ENCODE measurements around the gene TLE3. TPM values are rescaled to one million over a fixed set of nuclear protein-coding genes. Genes with fewer than 3 reads are reported as not detected.
A peak's percentile ranks its signal among the peaks of the same experiment; 100 is the strongest.

The TLE3 gene
- total RNA-seq, 4 donors from 2014 or later: 39.1 to 275 (median 71.6) TPM

- intact Hi-C loops (cut with DNase I): loop anchor here (10.0 kb wide), 1 partner anchor 173 kb away; no protein-coding TSS in a partner anchor
- H3K9me3 ChIP-seq: no peaks in the 10 kb centered on the region
- TF ChIP-seq CTCF (IDR thresholded peaks at IDR 0.05) (no peak), POLR2A (IDR thresholded peaks at IDR 0.05) (no peak)
- WGBS, 2 donors: 16 to 18% methylated on average over 3 of the region's 4 CpGs
- H3K36me3 ChIP-seq: no peaks in the 10 kb centered on the region
- peaks cover 18 to 30% of the 10 kb centered on the region in 2 donors for H3K4me1 ChIP-seq
- peak in 1 of 2 donors; percentile 29 for DNase-seq
- no peak overlapping the region for H3K4me3 ChIP-seq (replicated peaks in 1 of 3)
- H3K27me3 ChIP-seq: no peaks in the 10 kb centered on the region
- peak overlapping the region; percentile 64 to 92 (median 87) for H3K27ac ChIP-seq
These were observed 14.3 kb upstream of the TLE3 start for GRCh38 chr15:70112074-70112395.

GRCh38 chr15:70111203-70112073, 13.7 kb upstream of the TLE3 start:
- Histone ChIP-seq H3K36me3 (no peaks in the 10 kb centered on the region), H3K27ac (peak overlapping the region; percentile 64 to 92 (median 87)), H3K27me3 (no peaks in the 10 kb centered on the region), H3K4me1 (peaks cover 18 to 30% of the 10 kb centered on the region in 2 donors), H3K4me3 (replicated peaks in 1 of 3) (no peak overlapping the region), H3K9me3 (no peaks in the 10 kb centered on the region)
- 6 to 15% methylated on average over 8 of the region's 8 CpGs for WGBS, 2 donors
- intact Hi-C loops (cut with DNase I): loop anchor here (10.0 kb wide), 1 partner anchor 173 kb away; no protein-coding TSS in a partner anchor
- DNase-seq: peak; percentile 86 to 87
- TF ChIP-seq CTCF (IDR thresholded peaks at IDR 0.05): no peak
- TF ChIP-seq POLR2A (IDR thresholded peaks at IDR 0.05): peak in 1 of 2 donors; percentile 47

- Histone ChIP-seq H3K36me3 (no peaks in the 10 kb centered on the region), H3K27me3 (no peaks in the 10 kb centered on the region), H3K4me3 (replicated peaks in 1 of 3) (no peak overlapping the region), H3K4me1 (peaks cover 18 to 30% of the 10 kb centered on the region in 2 donors), H3K9me3 (no peaks in the 10 kb centered on the region), H3K27ac (no peak overlapping the region)
- intact Hi-C loops (cut with DNase I): loop anchor here (10.0 kb wide), 2 partner anchors 175 to 515 kb away; no protein-coding TSS in a partner anchor
- WGBS, 2 donors: 94 to 96% methylated on average over 2 of the region's 2 CpGs
- DNase-seq: no peak
- TF ChIP-seq POLR2A (IDR thresholded peaks at IDR 0.05) (no peak), CTCF (IDR thresholded peaks at IDR 0.05) (no peak)
These were observed 12.3 kb upstream of the TLE3 start for GRCh38 chr15:70109978-70110377.

GRCh38 chr15:70109531-70109930, 11.8 kb upstream of the TLE3 start:
- intact Hi-C loops (cut with DNase I): loop anchor here (10.0 kb wide), 1 partner anchor 515 kb away; no protein-coding TSS in a partner anchor
- TF ChIP-seq CTCF (IDR thresholded peaks at IDR 0.05): no peak
- TF ChIP-seq POLR2A (IDR thresholded peaks at IDR 0.05): no peak

More at GRCh38 chr15:70109531-70109930, 11.8 kb upstream of the TLE3 start:
- H3K27ac ChIP-seq: no peak overlapping the region
- H3K36me3 ChIP-seq: no peaks in the 10 kb centered on the region
- no peaks in the 10 kb centered on the region for H3K27me3 ChIP-seq
- H3K9me3 ChIP-seq: no peaks in the 10 kb centered on the region
- peaks cover 18 to 30% of the 10 kb centered on the region in 2 donors for H3K4me1 ChIP-seq
- DNase-seq: no peak
- H3K4me3 ChIP-seq (replicated peaks in 1 of 3): no peak overlapping the region
- WGBS, 2 donors: 94 to 99% methylated on average over 3 of the region's 3 CpGs
